ENCODE measurements around the gene SORCS2. TPM values are rescaled to one million over a fixed set of nuclear protein-coding genes. Genes with fewer than 3 reads are reported as not detected.

Gene SORCS2
- total RNA-seq, 3 donors from 2014 or later, result 0.66 to 1.3 (median 0.80) TPM

DNA sequence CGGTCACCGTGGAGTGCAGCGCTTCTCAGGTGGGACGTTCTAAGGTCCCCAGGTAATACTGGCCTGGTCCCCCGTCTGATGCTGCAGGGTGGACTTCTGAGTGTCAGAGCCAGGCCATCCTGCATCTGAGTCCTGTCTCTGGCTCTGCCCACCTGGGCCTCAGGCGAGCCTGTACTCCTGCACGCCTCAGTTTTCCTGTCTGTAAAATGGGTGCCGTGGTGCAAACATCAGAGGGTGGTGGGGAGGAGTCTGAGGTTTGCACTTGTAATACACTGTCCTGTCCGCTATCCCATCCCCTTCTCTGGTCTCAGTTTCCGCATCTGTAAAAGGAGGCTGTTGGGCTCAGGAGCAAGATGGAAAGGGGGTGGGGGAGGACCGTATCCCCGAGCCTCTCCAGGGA, 41.3 kb downstream of the SORCS2 start:
- intact Hi-C loops (cut with DNase I; ENCODE audit: low total_unique reads), result no loop called here

GRCh38 chr4:7234355-7235029, 42.2 kb downstream of the SORCS2 start:
- H3K27me3 ChIP-seq, result no peaks in the 10 kb centered on the region
- H3K4me1 ChIP-seq, result no peaks in the 10 kb centered on the region
- intact Hi-C loops (cut with DNase I; ENCODE audit: low total_unique reads), result no loop called here
- H3K27ac ChIP-seq, result no peak overlapping the region
- DNase-seq (ENCODE audit: low spot score in 2 of 2), result no peak
- H3K4me3 ChIP-seq, result no peak overlapping the region
- peaks cover 0 to 10% of the 10 kb centered on the region in 2 donors for H3K9me3 ChIP-seq
- no peaks in the 10 kb centered on the region for H3K36me3 ChIP-seq
- TF ChIP-seq POLR2AphosphoS5 (IDR thresholded peaks at IDR 0.05), result no peak
- TF ChIP-seq POLR2A (IDR thresholded peaks at IDR 0.05), result no peak
- TF ChIP-seq, protein P1, sequence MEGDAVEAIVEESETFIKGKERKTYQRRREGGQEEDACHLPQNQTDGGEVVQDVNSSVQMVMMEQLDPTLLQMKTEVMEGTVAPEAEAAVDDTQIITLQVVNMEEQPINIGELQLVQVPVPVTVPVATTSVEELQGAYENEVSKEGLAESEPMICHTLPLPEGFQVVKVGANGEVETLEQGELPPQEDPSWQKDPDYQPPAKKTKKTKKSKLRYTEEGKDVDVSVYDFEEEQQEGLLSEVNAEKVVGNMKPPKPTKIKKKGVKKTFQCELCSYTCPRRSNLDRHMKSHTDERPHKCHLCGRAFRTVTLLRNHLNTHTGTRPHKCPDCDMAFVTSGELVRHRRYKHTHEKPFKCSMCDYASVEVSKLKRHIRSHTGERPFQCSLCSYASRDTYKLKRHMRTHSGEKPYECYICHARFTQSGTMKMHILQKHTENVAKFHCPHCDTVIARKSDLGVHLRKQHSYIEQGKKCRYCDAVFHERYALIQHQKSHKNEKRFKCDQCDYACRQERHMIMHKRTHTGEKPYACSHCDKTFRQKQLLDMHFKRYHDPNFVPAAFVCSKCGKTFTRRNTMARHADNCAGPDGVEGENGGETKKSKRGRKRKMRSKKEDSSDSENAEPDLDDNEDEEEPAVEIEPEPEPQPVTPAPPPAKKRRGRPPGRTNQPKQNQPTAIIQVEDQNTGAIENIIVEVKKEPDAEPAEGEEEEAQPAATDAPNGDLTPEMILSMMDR (IDR thresholded peaks at IDR 0.05), result no peak

More for the DNA sequence above, 41.3 kb downstream of the SORCS2 start:
- H3K27me3 ChIP-seq, result no peaks in the 10 kb centered on the region
- no peak for DNase-seq (ENCODE audit: low spot score in 2 of 2)
- no peak overlapping the region for H3K27ac ChIP-seq
- H3K36me3 ChIP-seq, result no peaks in the 10 kb centered on the region
- H3K9me3 ChIP-seq, result peaks cover 0 to 3% of the 10 kb centered on the region in 2 donors
- H3K4me3 ChIP-seq, result no peak overlapping the region
- H3K4me1 ChIP-seq, result no peaks in the 10 kb centered on the region
- no peak for TF ChIP-seq POLR2A (IDR thresholded peaks at IDR 0.05)
- no peak for TF ChIP-seq POLR2AphosphoS5 (IDR thresholded peaks at IDR 0.05)
- TF ChIP-seq, protein P1 (IDR thresholded peaks at IDR 0.05), result no peak

DNA sequence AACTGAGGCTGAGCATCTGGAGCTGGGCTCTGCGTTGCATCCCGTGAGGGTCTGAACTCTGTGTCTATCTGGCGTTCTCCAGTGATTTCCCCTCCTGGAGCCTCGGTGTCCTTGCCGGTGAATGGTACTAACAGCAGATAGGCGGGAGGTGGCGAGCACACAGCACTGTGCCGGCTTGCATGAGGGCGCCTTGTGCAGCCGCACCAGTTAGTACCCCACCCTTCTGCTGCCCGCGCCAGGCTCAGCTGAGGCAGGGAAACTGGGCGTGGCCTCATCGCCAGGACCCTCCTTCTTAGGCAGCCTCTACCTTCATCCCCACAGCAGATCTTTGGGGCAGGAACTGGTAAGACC, 42.7 kb downstream of the SORCS2 start:
- no peaks in the 10 kb centered on the region for H3K36me3 ChIP-seq
- H3K27ac ChIP-seq, result no peak overlapping the region
- H3K9me3 ChIP-seq, result peaks cover 0 to 10% of the 10 kb centered on the region in 2 donors
- no peak for DNase-seq (ENCODE audit: low spot score in 2 of 2)
- no peaks in the 10 kb centered on the region for H3K27me3 ChIP-seq
- H3K4me1 ChIP-seq, result no peaks in the 10 kb centered on the region
- TF ChIP-seq, protein P1 (IDR thresholded peaks at IDR 0.05), result no peak
- TF ChIP-seq POLR2A (IDR thresholded peaks at IDR 0.05), result no peak
- TF ChIP-seq POLR2AphosphoS5 (IDR thresholded peaks at IDR 0.05), result no peak
- H3K4me3 ChIP-seq, result no peak overlapping the region
- intact Hi-C loops (cut with DNase I; ENCODE audit: low total_unique reads), result no loop called here

GRCh38 chr4:7236847-7237246, 44.5 kb downstream of the SORCS2 start:
- Histone ChIP-seq H3K9me3 (peaks cover 0 to 10% of the 10 kb centered on the region in 2 donors), H3K4me3 (no peak overlapping the region), H3K36me3 (no peaks in the 10 kb centered on the region), H3K4me1 (no peaks in the 10 kb centered on the region), H3K27ac (no peak overlapping the region), H3K27me3 (no peaks in the 10 kb centered on the region)
- no peak for DNase-seq (ENCODE audit: low spot score in 2 of 2)
- TF ChIP-seq POLR2AphosphoS5 (IDR thresholded peaks at IDR 0.05) (no peak), POLR2A (IDR thresholded peaks at IDR 0.05) (no peak)
- TF ChIP-seq, protein P1 (IDR thresholded peaks at IDR 0.05), result no peak
- intact Hi-C loops (cut with DNase I; ENCODE audit: low total_unique reads), result no loop called here

GRCh38 chr4:7237873-7238272, 45.5 kb downstream of the SORCS2 start:
- H3K36me3 ChIP-seq, result no peaks in the 10 kb centered on the region
- intact Hi-C loops (cut with DNase I; ENCODE audit: low total_unique reads), result no loop called here
- H3K27ac ChIP-seq, result no peak overlapping the region
- no peaks in the 10 kb centered on the region for H3K4me1 ChIP-seq
- peaks cover 0 to 10% of the 10 kb centered on the region in 2 donors for H3K9me3 ChIP-seq
- TF ChIP-seq POLR2AphosphoS5 (IDR thresholded peaks at IDR 0.05) (no peak), POLR2A (IDR thresholded peaks at IDR 0.05) (no peak)
- TF ChIP-seq, protein P1 (IDR thresholded peaks at IDR 0.05), result no peak
- no peak overlapping the region for H3K4me3 ChIP-seq
- DNase-seq (ENCODE audit: low spot score in 2 of 2), result no peak
- H3K27me3 ChIP-seq, result no peaks in the 10 kb centered on the region

Measured in breast epithelium (tissue), 4 donors.